Hepatocyte (in vitro differentiated cells): ENCODE results near the gene CRK. TPM values are rescaled to one million over a fixed set of nuclear protein-coding genes. Genes with fewer than 3 reads are reported as not detected.

Source experiments
- DNase-seq: peaks from one replicate; pipeline ENCODE4 v3.0.0-alpha.2; 2016; ENCODE audit warnings: low spot score
- H2AFZ ChIP-seq: fragments of 200-600 bp; sonication (generic); 2 replicates; pipeline ENCODE4 v1.6.0; 2016; ENCODE audit warnings: antibody characterized with exemption, mild to moderate bottlenecking
- H3K27ac ChIP-seq: fragments of 200-600 bp; sonication (generic); 2 replicates; pipeline ENCODE4 v1.5.1; 2016; ENCODE audit warnings: mild to moderate bottlenecking
- H3K27me3 ChIP-seq: fragments of 200-600 bp; sonication (generic); 2 replicates; pipeline ENCODE4 v1.6.1; 2016
- H3K36me3 ChIP-seq: fragments of 200-600 bp; sonication (generic); replicated peaks from 2 replicates; pipeline ENCODE4 v1.5.1; 2016; ENCODE audit warnings: low read depth; ENCODE audit not compliant: insufficient read depth
- H3K4me1 ChIP-seq: fragments of 200-600 bp; sonication (generic); 2 replicates; pipeline ENCODE4 v1.5.1; 2016; ENCODE audit warnings: mild to moderate bottlenecking, moderate library complexity; ENCODE audit not compliant: insufficient read depth
- H3K4me2 ChIP-seq: fragments of 200-600 bp; sonication (generic); 2 replicates; pipeline ENCODE4 v1.6.0; 2016
- H3K4me3 ChIP-seq: fragments of 200-600 bp; sonication (generic); 2 replicates; pipeline ENCODE4 v1.5.1; 2016; ENCODE audit warnings: mild to moderate bottlenecking
- H3K79me2 ChIP-seq: fragments of 200-600 bp; sonication (generic); 2 replicates; pipeline ENCODE4 v1.6.0; 2017; ENCODE audit warnings: mild to moderate bottlenecking
- H3K9me2 ChIP-seq: fragments of 200-600 bp; sonication (generic); replicated peaks from 2 replicates; pipeline ENCODE4 v1.6.0; 2017; ENCODE audit warnings: mild to moderate bottlenecking; ENCODE audit not compliant: insufficient read depth
- H3K9me3 ChIP-seq: fragments of 200-600 bp; sonication (generic); 2 replicates; pipeline ENCODE4 v1.5.1; 2016; ENCODE audit warnings: low read depth, mild to moderate bottlenecking
- H4K20me1 ChIP-seq: fragments of 200-600 bp; sonication (generic); 2 replicates; pipeline ENCODE4 v1.6.0; 2016; ENCODE audit warnings: mild to moderate bottlenecking; ENCODE audit not compliant: insufficient read depth, poor library complexity, severe bottlenecking
- CTCF ChIP-seq: fragments of 200-600 bp; sonication (generic); IDR thresholded peaks from 2 replicates; pipeline ENCODE4 v1.5.1; 2016; ENCODE audit warnings: antibody characterized with exemption, mild to moderate bottlenecking; ENCODE audit not compliant: poor library complexity
- EZH2 ChIP-seq: fragments of 200-600 bp; sonication (generic); IDR thresholded peaks from 2 replicates; pipeline ENCODE4 v1.6.1; 2016; ENCODE audit warnings: antibody characterized with exemption, mild to moderate bottlenecking, borderline replicate concordance
- EZH2phosphoT487 ChIP-seq: fragments of 200-600 bp; sonication (generic); IDR thresholded peaks from one replicate; pipeline ENCODE4 v1.6.1; 2018; ENCODE audit warnings: antibody characterized with exemption, mild to moderate bottlenecking, low read depth, moderate library complexity; ENCODE audit not compliant: unreplicated experiment, severe bottlenecking
- WGBS: methylation state at CpG from one replicate; pipeline ENCODE4 v1.1.6; 2016; ENCODE audit warnings: low lambda C conversion rate; ENCODE audit errors: missing lambda C conversion rate; 5-methylcytosine and 5-hydroxymethylcytosine counted together
- polyA plus RNA-seq: library from polyadenylated mRNA; unstranded; fragments of >200 nt; fragmentation: Nextera tagmentation; extraction: Ambion mirVana; gene quantifications from 2 replicates; pipeline ENCODE4 v1.2.1, GENCODE V29; 2016
- total RNA-seq: library from RNA; depleted of rRNA; stranded (reverse); fragments of >200 nt; gene quantifications from 2 replicates; pipeline ENCODE4 v1.2.3, GENCODE V29; 2014

CRK gene
- total and polyA plus RNA-seq, 2 experiments from 2014 or later = 66.5 to 72.1 TPM

- H2AFZ ChIP-seq = no peak overlapping the region
- TF ChIP-seq EZH2phosphoT487 = no peak
- no peak for TF ChIP-seq EZH2
- TF ChIP-seq CTCF = no peak
- no peak overlapping the region for H3K4me2 ChIP-seq
- DNase-seq = peak; percentile 51
- peaks cover 93% of the 10 kb centered on the region for H3K79me2 ChIP-seq
- no peaks in the 10 kb centered on the region for H3K9me2 ChIP-seq
- no peaks in the 10 kb centered on the region for H3K4me1 ChIP-seq
- WGBS = 79% methylated on average over 3 of the region's 3 CpGs
- H3K27ac ChIP-seq = no peak overlapping the region
- H3K4me3 ChIP-seq = no peak overlapping the region
- no peaks in the 10 kb centered on the region for H3K9me3 ChIP-seq
- peaks cover 43% of the 10 kb centered on the region for H4K20me1 ChIP-seq
- H3K36me3 ChIP-seq = no peaks in the 10 kb centered on the region
- H3K27me3 ChIP-seq = no peaks in the 10 kb centered on the region
Measured at GRCh38 chr17:1434150-1434549, 21.9 kb downstream of the CRK start.

- peaks cover 90% of the 10 kb centered on the region for H3K79me2 ChIP-seq
- H3K9me3 ChIP-seq = no peaks in the 10 kb centered on the region
- TF ChIP-seq EZH2 (no peak), EZH2phosphoT487 (no peak), CTCF (no peak)
- 95% methylated on average over 2 of the region's 2 CpGs for WGBS
- H3K27me3 ChIP-seq = no peaks in the 10 kb centered on the region
- no peak overlapping the region for H3K27ac ChIP-seq
- DNase-seq = no peak
- H3K4me1 ChIP-seq = no peaks in the 10 kb centered on the region
- H3K36me3 ChIP-seq = no peaks in the 10 kb centered on the region
- no peak overlapping the region for H2AFZ ChIP-seq
- H3K4me3 ChIP-seq = no peak overlapping the region
- H3K4me2 ChIP-seq = no peak overlapping the region
- no peaks in the 10 kb centered on the region for H3K9me2 ChIP-seq
- H4K20me1 ChIP-seq = peaks cover 29% of the 10 kb centered on the region
Measured at GRCh38 chr17:1431631-1432104, 24.4 kb downstream of the CRK start.

- H3K9me3 ChIP-seq = no peaks in the 10 kb centered on the region
- no peaks in the 10 kb centered on the region for H3K4me1 ChIP-seq
- H3K27me3 ChIP-seq = no peaks in the 10 kb centered on the region
- H3K79me2 ChIP-seq = peaks cover 46% of the 10 kb centered on the region
- 87% methylated on average over 10 of the region's 10 CpGs for WGBS
- DNase-seq = no peak
- peak overlapping the region; percentile 24 for H3K27ac ChIP-seq
- H4K20me1 ChIP-seq = peaks cover 11% of the 10 kb centered on the region
- H2AFZ ChIP-seq = no peak overlapping the region
- no peaks in the 10 kb centered on the region for H3K9me2 ChIP-seq
- no peak for TF ChIP-seq EZH2
- TF ChIP-seq CTCF = no peak
- no peak for TF ChIP-seq EZH2phosphoT487
- H3K4me2 ChIP-seq = no peak overlapping the region
- H3K36me3 ChIP-seq = no peaks in the 10 kb centered on the region
- no peak overlapping the region for H3K4me3 ChIP-seq
Measured at GRCh38 chr17:1423456-1424135, 32.4 kb downstream of the CRK start.

GRCh38 chr17:1422885-1423284 is 33.1 kb downstream of the CRK start:
- Histone ChIP-seq H3K79me2 (peaks cover 42% of the 10 kb centered on the region), H3K4me1 (no peaks in the 10 kb centered on the region), H3K27ac (peak overlapping the region; percentile 24), H3K27me3 (no peaks in the 10 kb centered on the region), H2AFZ (no peak overlapping the region), H3K9me3 (no peaks in the 10 kb centered on the region), H3K36me3 (no peaks in the 10 kb centered on the region), H4K20me1 (peaks cover 11% of the 10 kb centered on the region), H3K4me3 (no peak overlapping the region), H3K9me2 (no peaks in the 10 kb centered on the region), H3K4me2 (no peak overlapping the region)
- TF ChIP-seq EZH2 (no peak), CTCF (no peak), EZH2phosphoT487 (no peak)
- no peak for DNase-seq
- WGBS = 85% methylated on average over 7 of the region's 7 CpGs
